Measurements from ENCODE around the gene GPR50.

GRCh38 chrX:151178746-151179145 lies 2.4 kb downstream of the GPR50 start:
- no peak for TF ChIP-seq POLR2A (IDR thresholded peaks at IDR 0.05)
- TF ChIP-seq CTCF (IDR thresholded peaks at IDR 0.05) = no peak

Data from transverse colon (tissue), 3 donors.